Thyroid gland (tissue), 4 donors: ENCODE results near the gene PRKCE.

Experiments used
- CTCF ChIP-seq, 6 experiments: fragments of 200-600 bp in 3 of 6; fragments of 450-650 bp in 3 of 6; sonication (generic) in 3 of 6; IDR thresholded peaks; one replicate each; pipeline ENCODE4 v1.5.1; 2016 to 2019; ENCODE audit warnings: antibody characterized with exemption in 6 of 6, mild to moderate bottlenecking in 2 of 6, inconsistent platforms in 1 of 6, moderate library complexity in 1 of 6
- POLR2A ChIP-seq, 2 donors: fragments of 450-650 bp; IDR thresholded peaks; one replicate each; pipeline ENCODE4 v1.6.1; 2017; ENCODE audit warnings: antibody characterized with exemption in 2 of 2, mild to moderate bottlenecking in 2 of 2, moderate library complexity in 1 of 2

GRCh38 chr2:45979065-45979464 is 327.6 kb downstream of the PRKCE start:
- TF ChIP-seq POLR2A (IDR thresholded peaks at IDR 0.05) (no peak), CTCF (IDR thresholded peaks at IDR 0.05) (no peak)
